Lower leg skin (tissue), 3 donors: ENCODE measurements around the gene GPR141.

Experiments used
- POLR2A ChIP-seq, 2 donors: fragments of 450-650 bp; IDR thresholded peaks; one replicate each; pipeline ENCODE4 v1.6.1; 2016 to 2017; ENCODE audit warnings: antibody characterized with exemption in 2 of 2, mild to moderate bottlenecking in 1 of 2, moderate library complexity in 1 of 2
- TF ChIP-seq, protein P1 (sequence below), 3 donors: fragments of 450-650 bp; IDR thresholded peaks; one replicate each; pipeline ENCODE4 v1.5.1; 2016; ENCODE audit warnings: antibody characterized with exemption in 3 of 3, mild to moderate bottlenecking in 3 of 3, moderate library complexity in 2 of 3

DNA sequence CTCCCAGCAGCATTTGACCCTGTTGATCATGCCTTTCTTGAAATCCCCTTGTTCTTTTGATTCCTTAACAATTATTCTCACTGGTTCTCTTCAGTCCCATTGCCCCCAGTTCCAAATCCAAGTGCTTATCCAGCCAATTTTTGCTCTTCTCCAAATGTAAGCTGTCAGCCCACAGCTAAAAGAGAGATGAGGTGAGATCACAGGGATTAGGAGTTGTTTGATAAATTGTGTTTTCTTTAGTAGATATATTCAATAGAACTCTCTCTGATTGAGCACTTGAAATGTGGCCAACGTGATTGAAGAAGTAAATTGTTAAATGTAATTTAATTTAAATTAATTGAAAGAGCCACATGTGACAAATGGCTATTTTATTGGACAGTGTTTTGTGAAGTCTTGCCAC is 88.2 kb downstream of the GPR141 start:
- TF ChIP-seq, protein P1, sequence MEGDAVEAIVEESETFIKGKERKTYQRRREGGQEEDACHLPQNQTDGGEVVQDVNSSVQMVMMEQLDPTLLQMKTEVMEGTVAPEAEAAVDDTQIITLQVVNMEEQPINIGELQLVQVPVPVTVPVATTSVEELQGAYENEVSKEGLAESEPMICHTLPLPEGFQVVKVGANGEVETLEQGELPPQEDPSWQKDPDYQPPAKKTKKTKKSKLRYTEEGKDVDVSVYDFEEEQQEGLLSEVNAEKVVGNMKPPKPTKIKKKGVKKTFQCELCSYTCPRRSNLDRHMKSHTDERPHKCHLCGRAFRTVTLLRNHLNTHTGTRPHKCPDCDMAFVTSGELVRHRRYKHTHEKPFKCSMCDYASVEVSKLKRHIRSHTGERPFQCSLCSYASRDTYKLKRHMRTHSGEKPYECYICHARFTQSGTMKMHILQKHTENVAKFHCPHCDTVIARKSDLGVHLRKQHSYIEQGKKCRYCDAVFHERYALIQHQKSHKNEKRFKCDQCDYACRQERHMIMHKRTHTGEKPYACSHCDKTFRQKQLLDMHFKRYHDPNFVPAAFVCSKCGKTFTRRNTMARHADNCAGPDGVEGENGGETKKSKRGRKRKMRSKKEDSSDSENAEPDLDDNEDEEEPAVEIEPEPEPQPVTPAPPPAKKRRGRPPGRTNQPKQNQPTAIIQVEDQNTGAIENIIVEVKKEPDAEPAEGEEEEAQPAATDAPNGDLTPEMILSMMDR (IDR thresholded peaks at IDR 0.05), result no peak
- no peak for TF ChIP-seq POLR2A (IDR thresholded peaks at IDR 0.05)
